HG03045 (cell line): ENCODE measurements around the gene TMCC2.
A peak's percentile ranks its signal among the peaks of the same experiment; 100 is the strongest.

Source experiments
- ATAC-seq: cut with Tn5 transposase; IDR thresholded peaks from one replicate; pipeline ENCODE4 v1.9.1; 2021; ENCODE audit warnings: mild to moderate bottlenecking, moderate library complexity; ENCODE audit not compliant: unreplicated experiment

TMCC2 gene

DNA sequence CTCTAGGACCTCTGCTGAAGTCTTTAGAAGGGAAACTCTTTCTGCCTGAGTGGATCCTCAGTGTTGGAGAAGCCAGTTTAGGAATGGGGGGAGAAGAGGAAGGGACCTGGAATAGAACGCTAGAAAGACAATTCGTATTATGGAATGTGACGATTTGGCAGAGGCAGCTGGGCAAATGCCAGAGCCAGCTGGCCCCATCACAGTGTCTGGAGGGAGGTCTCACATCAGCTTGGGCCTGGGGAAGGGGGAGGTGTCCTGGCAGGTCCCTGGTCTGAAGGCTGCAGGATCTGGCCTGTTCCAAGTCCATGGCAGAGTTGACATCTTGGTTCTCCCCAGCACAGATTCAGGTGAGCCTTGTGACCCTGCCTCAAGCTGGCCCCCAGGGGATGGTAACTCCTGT is 11.3 kb downstream of the TMCC2 start:
- ATAC-seq = no peak

DNA sequence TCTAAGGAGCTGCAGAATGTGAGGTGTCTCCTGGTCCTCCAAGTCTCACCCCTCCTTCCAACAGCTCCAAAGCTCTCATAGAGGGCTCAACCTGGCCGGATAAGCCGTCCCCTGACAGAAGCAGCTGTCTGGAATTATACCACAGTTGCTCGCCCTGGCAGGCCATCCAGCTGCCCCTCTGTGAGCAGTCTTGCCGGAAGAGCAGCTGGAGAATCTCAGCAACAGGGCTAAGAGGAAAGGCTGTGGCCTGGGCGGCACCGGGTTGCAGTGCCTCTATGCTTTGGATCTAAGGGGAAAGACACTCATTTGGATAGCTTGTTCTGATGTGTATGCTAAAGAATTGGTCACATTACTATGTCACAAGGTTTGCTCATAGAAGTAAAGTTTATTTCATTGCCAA is 12.4 kb downstream of the TMCC2 start:
- ATAC-seq = no peak

DNA sequence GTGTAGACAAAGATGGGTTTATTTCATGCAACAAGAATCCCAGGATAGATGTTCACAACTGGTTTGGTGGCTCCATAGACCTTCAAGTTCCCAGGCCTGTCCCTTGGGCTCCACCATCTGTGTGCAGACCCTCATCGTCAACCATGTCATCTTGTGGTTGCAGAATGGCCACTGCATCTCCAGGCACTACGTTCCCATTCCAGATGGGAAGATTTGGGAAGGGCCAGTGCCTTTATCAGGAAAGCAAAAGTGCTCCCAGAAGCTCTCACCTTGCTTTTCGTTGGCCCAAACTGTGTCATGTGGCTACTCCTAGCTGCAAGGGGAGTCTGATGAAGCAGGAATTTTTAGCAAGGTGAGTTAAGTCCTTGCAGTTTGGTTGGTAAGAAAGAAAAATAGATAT is 12.8 kb downstream of the TMCC2 start:
- ATAC-seq = no peak

DNA sequence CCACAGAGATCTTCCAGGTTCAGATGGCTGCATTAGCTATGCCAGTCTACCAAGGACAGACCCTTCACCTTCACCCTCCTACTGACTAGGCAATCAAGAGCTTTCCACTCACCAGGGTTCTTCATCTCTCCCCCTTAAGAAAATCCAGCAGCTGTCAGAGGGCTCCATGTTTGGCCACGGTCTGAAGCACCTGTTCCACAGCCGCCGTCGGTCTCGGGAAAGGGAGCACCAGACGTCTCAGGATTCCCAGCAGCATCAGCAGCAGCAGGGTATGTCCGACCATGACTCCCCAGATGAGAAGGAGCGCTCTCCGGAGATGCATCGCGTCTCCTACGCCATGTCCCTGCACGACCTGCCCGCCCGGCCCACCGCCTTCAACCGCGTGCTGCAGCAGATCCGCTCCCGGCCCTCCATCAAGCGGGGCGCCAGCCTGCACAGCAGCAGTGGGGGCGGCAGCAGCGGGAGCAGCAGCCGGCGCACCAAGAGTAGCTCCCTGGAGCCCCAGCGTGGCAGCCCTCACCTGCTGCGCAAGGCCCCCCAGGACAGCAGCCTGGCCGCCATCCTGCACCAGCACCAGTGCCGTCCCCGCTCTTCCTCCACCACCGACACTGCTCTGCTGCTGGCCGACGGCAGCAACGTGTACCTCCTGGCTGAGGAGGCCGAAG is 13.8 kb downstream of the TMCC2 start:
- ATAC-seq = no peak

DNA sequence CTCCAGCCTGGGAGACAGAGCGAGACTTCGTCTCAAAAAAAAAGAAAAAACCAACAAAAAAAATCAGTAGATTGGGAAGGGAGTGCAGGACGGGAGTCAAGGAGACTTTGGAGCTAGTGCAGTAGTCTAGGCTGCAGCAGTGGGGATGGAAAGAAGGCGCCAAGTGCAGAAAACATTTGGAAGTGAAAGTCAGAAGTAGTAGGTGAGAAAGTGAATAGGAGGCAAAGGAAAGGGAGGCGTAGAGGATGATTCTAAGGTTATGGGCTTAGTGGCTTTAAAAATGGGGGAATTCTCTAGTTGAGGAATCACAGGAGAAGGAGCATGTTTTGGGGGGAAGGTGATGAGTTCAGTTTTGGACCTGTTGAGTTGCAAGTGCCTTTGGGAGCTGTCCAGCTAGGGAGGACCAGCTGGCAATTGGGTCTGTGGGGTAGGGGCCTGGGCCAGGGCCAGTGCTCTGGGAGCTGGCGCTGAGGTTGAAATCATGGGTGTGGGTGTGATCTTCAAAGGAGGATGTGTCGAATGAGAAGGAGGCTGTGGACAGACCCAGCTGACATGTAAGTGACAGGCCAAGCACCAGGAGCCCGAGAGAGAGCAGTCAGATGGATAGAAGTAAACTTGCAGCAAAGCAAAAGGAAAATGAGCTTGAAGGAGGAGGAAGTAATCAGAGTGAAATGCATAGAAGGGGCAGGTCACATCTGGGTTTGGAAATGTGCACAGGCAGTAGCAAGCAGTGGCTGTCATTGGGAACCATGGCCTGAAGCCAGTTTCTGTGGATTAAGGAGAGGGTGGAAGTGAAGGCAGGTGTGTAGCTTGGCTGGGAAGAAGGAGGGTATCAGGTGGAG is 15.8 kb downstream of the TMCC2 start:
- ATAC-seq = no peak

DNA sequence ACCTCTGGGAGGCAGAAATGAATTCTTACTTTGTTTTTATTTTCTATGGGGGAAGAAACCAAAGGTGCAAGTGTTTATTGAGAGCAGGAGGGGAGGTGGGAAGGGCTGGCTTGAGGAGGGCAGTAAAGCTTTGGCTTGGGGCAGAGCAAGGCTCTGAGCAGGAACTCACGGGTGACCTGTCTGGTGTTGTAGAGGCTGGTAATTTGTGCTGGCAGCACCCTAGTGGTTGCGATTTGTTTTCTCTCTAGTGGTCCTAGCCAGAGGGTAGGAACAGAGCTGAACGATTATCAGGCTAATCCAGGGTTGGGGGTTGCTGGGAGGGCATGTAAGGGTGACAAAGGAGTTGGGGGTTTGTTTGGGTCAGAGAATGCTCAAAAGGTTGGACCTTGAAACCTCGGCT is 16.6 kb downstream of the TMCC2 start:
- no peak for ATAC-seq

DNA sequence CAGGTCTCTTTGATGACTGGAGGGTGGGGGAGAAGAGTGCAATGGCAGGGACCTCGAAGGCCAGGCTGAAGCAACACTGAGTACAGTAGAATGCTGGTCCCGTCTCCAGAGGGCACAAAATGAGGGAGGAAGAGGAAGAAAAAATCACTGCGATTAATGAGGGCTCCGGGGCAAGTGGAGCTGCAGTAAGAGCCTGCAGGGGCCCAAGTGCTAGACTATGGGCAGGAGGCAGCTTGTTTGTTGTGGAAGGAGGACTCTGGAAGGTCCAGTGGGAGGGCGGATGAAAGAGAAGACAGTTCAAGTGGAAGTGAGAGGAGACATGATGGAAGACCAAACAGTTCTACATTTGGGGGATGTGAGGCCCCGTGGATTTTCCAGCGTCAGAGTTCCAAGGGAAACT is 17.4 kb downstream of the TMCC2 start:
- ATAC-seq = no peak

DNA sequence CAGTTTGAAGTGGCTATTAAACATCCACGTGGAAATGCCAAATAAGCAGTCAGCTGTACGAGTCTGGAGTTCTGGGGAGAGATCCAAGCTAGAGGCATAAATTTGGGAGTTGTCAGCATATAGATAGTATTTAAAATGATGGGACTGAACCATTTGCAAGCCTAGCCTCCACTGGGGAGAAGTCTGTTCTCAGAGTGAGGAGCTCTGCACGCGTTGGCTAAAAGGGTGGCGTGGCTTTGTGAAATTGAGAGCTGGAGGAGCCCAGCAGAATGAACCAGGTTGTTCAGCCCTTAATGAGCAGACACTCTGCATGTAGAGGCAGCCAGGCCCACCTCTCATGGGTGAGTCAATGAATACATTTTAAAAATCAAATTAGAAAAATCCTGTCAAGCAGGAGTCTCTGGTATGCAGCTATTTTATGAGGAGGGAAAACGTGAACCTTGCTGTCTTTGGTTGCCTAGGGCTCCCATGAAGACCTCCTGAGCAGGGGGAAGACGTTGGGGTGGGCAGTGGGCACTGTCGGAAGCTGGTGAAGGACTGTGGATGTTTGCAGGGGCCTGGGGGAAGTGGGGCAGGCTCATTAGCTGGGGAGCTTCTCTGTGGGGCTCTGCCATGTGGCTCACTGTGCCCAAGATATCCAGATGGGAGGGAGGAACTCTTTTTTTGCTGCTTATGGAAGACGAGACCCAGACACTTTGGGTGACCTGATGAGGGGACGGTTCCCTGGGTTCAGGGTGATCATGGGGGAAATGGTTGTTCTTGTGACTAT is 18.8 kb downstream of the TMCC2 start:
- ATAC-seq = no peak

DNA sequence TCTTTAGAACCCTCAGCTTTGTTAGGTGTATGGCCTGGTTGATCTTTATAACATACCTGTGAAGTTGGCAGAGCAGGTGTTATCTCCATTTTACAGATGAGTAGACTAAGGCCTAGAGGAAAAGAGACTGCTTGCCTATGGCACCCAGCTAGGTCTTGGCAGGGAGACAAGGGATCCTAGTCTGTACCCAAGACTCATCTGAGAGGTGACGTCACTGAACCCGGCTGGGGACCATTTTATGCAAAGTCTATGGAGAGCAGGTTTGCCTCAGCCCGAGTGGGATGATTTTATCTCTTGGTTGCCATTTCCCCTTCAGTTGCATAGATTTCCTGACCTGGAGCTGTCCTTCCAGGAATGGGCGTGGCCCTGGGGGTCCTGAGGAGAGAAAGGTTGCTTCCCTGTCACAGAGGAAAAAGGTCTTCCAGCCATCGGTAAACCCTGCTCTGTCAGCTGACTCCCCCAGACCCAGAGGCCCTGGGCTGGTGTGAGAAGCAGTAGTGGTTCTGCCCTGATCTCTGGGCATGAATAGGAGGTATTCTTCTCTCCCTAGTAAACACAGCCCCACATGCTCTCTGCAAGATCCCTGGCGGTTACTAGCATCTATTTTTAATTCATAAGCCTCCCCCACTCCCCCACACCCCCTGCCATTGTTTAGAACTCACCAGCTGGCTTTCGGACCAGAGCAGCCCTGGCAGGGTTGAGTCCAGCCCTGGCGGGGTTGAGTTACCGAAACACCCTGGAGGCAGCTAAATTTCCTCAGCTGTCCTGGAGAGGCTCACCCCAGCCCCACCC is 19.6 kb downstream of the TMCC2 start:
- ATAC-seq = no peak

DNA sequence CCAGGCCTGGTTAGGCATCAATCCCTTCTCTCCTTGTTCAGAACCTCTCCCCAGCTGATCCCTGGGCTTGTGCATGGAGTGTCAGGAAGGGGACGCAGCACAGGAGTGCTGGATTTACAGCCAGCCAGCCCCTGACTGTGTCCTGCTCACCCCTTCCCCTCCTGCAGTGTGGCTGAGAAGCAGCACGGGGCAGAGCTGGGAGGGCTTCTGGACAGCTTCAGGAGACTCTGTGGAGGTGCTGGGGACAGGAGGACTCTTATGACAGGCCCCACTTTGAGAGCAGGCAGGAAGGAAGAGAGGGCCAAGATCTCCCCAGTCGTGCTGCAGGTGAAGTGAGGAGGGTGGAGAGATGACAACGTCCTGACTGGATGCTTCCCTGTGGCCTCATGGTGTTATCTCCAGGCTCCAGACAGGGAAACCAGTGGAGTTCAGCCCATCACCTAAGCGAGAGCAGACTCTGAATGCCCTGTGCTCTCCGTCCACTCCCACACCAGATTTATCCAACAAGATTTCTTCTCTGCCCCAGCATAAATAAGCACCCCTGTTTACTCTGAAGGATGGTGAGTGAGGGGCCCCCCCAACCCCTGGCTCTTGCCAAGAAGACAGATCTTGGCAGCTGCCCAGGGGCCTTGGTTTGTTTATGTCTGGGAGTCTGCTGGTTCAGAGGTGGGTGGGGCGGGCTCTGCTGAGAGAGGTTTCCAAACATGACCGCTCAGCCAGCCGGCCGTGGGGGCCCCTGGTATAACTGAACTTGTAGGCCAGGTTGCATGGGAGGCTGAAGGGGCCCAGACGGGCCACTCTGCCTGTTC is 21.3 kb downstream of the TMCC2 start:
- no peak for ATAC-seq

DNA sequence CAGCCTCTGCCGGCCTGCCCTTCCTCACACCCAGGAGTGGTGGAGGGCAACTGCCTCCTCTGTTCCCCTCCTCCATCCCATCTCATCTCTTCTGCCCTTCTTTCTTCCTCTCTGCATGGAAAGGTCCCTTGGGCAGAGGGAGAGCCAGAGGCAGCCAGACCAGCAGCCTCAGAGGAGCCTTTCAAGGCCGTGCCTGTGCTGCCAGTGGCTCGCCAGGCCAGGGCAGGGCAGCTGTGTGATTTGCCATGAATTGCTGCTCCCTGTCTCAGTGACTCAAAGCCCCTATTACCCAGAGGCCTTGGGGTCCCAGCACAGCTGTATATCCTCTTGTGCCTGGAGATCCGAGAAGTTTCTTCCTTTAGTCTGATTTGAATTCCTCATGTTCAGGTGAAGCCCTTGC is 21.9 kb downstream of the TMCC2 start:
- ATAC-seq = no peak

DNA sequence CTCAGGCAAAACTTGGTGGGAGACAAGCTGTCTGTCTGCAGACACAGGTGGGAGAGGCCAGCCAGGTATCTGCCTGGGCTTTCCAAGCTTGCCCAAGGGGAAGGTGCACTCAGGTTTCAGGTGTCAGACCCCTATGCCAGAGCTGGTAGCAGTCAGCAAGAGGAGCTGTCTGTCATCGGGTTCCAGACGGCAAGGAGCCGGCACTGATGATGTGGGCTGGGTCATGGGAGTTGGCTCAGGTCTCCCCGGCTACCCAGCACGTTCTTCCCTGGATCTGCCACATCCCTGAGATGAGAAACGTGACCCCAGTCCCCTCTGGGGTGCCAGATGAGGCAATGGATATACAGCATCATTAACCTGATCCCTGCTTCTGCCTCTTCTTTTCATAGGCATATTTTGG is 23.0 kb downstream of the TMCC2 start:
- no peak for ATAC-seq

DNA sequence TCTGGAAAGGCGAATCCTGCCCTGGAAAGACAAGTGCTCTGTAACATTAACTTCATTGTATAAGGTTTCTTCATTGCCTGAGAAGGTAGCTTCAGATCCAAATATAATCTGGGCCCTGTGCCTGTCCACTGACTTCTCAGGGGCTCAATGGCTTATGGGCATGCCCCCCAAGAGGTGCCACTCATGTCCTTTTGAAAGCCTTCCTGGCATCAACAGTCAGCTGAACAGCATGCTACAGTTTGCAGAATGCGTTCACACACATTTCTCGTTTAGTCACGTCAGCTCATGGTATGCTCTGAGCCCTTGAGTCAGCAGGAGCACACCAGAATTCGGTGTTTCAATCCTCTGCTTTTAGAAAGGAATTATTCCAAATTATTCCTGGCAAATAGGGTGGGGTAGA is 23.8 kb downstream of the TMCC2 start:
- no peak for ATAC-seq

DNA sequence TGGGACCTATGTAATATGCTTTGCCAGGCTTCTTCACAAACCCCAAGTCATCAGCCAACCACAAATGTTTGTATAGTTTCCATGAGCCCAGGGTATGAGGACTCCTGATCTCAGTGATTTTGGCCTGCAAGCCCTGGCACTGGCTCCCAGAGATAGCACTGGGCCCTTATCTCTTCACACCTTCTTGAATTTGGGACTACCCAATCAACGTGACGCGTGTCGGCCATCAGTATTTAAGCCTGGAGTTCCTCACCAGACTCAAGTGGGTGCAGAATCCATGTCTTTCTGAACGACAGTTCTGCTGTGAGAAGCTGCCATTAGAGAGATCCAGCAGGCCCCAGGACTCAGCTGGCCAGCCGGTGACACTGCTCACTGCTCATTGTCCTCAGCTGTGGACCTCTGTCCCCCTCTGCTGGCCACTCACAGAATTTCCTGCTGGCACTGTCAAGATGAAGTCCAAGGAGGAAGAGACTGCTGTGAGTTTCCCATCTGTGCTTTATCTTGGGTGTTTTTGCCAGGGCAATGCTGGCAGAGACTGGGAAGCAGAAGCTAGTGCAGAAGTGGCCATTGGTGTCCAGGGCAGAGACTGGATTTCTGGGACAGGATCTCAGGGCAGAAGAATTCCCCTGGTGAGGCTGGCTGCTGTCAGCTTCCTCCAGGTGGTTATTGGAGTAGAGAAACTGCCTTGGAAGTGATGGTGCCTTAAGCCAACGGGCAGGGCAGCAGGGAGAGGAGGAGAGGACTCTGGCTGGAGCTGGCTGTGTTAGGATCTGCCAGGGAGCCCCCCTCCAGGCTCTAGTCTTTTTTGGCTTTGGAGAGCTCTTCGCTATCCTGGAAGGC is 28.4 kb downstream of the TMCC2 start:
- ATAC-seq = peak; percentile 47

DNA sequence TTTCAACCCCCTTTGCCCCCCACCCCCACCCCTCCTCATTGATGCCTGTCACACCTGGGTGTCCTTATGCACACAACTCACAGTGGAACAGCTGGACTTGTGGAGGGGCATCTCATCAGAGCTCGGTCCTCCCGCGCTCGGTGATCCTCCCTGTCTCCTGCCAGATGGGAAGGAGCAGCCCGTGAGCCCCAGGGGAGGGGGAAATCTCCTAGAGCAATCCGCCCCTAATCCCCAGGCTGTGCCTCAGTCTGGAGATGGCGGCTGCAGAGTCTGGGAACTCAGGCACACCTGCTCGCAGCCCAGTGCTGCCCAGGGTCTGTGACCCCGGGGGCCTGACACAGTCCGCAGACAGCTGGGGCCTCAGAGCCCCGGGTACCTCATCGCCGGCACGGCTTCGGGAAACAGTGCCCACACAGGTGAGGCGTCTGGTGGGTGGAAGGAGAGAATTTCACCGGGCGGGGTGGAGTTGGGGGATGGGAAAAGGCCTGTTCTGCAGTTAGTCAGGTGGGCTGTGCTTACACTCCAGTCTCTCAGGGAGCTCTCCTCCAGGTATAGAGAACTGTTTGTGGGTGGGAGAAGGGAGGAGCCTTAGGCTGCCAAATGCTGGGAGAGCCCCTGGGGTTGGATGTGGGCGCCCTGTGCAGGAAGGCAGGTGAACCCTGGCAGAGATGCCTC is 29.3 kb downstream of the TMCC2 start:
- no peak for ATAC-seq

DNA sequence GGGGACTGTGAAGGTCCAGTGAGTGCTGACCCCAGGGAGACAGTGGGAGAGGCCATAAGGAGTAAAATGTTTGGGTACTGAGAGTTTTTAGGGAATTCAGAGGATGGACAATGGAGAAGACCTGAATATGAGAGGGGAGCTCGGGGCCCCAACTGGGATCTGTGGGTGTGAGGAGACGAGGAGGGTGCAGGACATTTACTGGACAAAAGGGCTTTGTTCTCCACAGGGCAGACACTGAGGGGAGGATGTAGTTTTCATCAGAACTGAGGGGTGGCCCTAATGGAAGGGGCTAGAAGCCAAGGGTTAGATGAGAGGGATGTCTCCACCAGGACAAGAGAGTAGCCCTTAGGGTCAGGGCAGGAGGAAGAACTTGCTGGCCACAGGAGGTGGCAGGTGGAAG is 30.0 kb downstream of the TMCC2 start:
- no peak for ATAC-seq

DNA sequence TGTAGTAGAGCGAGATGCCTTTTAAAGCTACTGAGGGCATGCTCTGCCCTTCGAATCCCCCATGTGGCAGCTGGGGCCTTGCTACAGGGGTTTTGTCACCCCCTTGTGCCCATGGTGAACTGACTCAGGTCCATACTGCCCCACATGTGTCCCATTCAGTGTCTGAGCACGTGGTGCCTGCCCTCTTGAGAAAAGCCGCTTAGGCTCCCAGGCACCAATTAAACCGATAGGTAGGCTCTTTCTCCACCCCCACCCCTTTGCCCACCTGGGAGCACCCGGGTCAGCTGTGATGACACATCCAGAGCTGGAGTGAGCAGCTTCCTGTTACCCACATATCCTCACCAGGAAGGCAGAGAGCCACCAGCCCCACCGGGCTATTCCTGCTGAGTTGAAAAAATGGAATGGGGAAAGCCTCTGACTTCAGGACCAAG is 30.5 kb downstream of the TMCC2 start:
- ATAC-seq = no peak

DNA sequence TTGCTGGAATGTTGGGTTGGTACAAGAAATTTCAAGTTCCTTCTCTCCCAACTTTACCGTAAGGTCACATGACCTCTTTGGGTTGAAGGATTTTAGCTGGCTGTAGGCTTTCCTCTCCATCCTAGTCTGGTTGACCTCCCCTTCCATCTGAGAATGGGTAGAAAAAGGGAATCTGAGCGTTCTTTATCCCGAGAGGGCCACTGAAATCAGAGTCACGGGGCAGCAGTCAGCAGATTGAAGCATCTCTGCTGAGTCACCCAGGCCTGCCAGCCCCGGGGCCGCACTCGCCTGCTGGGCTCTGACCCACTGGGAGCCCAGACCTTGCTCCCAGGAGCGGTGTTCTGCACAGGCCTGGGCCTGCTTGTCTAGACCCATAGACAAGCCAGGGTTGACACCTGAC is 31.0 kb downstream of the TMCC2 start:
- no peak for ATAC-seq

DNA sequence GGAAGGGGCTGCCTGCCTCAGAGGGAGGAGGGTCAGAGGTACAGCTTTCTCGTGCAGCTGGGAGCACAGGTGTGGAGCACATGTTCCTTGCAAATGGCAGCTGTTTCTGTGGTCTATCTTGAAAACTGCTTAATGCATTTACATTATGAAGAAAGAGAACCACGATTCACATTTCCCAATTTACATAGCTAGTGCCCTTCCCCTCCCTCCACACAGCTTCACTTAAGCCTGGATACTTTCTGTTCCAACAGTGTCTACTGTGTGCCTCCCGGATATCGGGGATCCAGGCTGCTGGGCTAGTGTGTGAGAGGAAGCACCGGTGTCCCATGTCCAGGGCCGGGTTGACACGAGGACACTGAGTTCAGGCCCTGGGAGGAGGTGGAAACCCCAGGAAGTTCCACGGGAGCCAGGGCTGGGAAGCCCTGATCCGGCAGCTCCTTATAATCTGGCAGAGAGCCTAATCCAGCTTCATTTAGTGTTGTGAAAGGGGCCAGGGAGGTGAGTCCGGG is 31.6 kb downstream of the TMCC2 start:
- ATAC-seq = no peak
